ENCODE measurements around the gene POMGNT2.

GRCh38 chr3:43072361-43072760, 33.5 kb downstream of the POMGNT2 start:
- TF ChIP-seq CTCF (IDR thresholded peaks at IDR 0.05) (no peak), POLR2A (IDR thresholded peaks at IDR 0.05) (no peak)

Data from testis (tissue), 2 donors.